ENCODE results near the gene LRRTM2. TPM values are rescaled to one million over a fixed set of nuclear protein-coding genes. Genes with fewer than 3 reads are reported as not detected.

Gene LRRTM2
- total RNA-seq, 1 experiment from 2014 or later = 1.6 TPM

- DNase-seq = no peak
- Histone ChIP-seq H3K27me3 (no peaks in the 10 kb centered on the region), H3K27ac (no peak overlapping the region), H3K9me3 (replicated peaks) (no peaks in the 10 kb centered on the region), H3K4me1 (0 out of 2 replicates have a peak, but pooled peaks cover 7% of the 10 kb centered on the region), H3K4me3 (no peak overlapping the region), H3K36me3 (no peaks in the 10 kb centered on the region)
These were observed 2.2 kb downstream of the LRRTM2 start for GRCh38 chr5:138872841-138873465.

- Histone ChIP-seq H3K27me3 (no peaks in the 10 kb centered on the region), H3K4me1 (0 out of 2 replicates have a peak, but pooled peaks cover 7% of the 10 kb centered on the region), H3K27ac (no peak overlapping the region), H3K4me3 (no peak overlapping the region), H3K9me3 (replicated peaks) (no peaks in the 10 kb centered on the region), H3K36me3 (no peaks in the 10 kb centered on the region)
- DNase-seq = no peak
These were observed 4.5 kb downstream of the LRRTM2 start for GRCh38 chr5:138870611-138871010.

DNA sequence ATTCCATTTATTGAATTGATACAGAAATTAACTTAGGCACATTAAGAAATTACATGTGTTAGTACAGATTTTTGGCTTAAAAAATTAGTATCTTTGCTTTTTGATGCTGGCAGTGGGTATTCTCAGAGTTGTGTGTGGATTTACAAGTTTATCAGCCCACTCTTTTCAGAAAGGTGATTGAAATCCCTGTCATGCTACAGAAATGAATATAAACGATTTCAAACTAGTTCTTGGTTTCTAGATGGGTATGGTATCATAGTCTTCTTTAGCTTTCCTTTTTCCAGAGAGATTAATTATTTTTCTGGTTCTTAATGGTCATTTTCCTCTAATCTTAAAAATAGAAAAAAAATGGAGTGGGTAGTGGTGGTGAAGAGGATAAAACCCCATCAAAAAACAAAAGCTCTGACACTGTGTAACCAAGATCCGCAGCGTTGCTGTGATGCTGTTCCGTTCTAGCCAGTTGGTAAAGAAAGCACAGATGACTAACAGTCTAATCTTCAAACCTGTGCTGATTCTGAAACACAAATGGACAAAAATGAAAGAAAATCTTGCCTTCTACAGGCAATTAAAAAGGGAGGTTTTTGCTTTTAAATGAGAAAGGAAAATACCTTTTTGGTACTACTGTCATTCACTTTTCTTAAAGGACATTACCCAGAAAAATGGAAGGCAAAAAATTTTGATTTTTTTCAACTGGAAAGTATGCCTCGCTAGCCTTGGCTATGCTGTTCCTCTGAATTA, 5.2 kb downstream of the LRRTM2 start:
- DNase-seq = no peak
- Histone ChIP-seq H3K27ac (no peak overlapping the region), H3K4me3 (no peak overlapping the region), H3K27me3 (no peaks in the 10 kb centered on the region), H3K4me1 (0 out of 2 replicates have a peak, but pooled peaks cover 7% of the 10 kb centered on the region), H3K9me3 (replicated peaks) (no peaks in the 10 kb centered on the region), H3K36me3 (no peaks in the 10 kb centered on the region)

GRCh38 chr5:138869038-138869437, 6.1 kb downstream of the LRRTM2 start:
- no peak for DNase-seq
- H3K27me3 ChIP-seq = no peaks in the 10 kb centered on the region
- H3K36me3 ChIP-seq = no peaks in the 10 kb centered on the region; the same call in 1 of the 2 replicates
- H3K27ac ChIP-seq = no peak overlapping the region
- H3K4me1 ChIP-seq = 0 out of 2 replicates have a peak, but pooled peaks cover 7% of the 10 kb centered on the region
- 0 out of 2 replicates have a peak, but pooled peaks cover 2% of the 10 kb centered on the region for H3K9me3 ChIP-seq (replicated peaks)
- H3K4me3 ChIP-seq = no peak overlapping the region

GRCh38 chr5:138867011-138867410, 8.1 kb downstream of the LRRTM2 start:
- Histone ChIP-seq H3K4me1 (0 out of 2 replicates have a peak, but pooled peaks cover 7% of the 10 kb centered on the region), H3K9me3 (replicated peaks) (peaks cover 11% of the 10 kb centered on the region; the same call in 1 of the 2 replicates), H3K27me3 (no peaks in the 10 kb centered on the region), H3K36me3 (peaks cover 10% of the 10 kb centered on the region; the same call in 1 of the 2 replicates), H3K27ac (no peak overlapping the region), H3K4me3 (no peak overlapping the region)
- DNase-seq = no peak

GRCh38 chr5:138853132-138853531, 22.0 kb downstream of the LRRTM2 start:
- Histone ChIP-seq H3K27ac (no peak overlapping the region), H3K27me3 (no peaks in the 10 kb centered on the region), H3K36me3 (no peaks in the 10 kb centered on the region; the same call in 1 of the 2 replicates), H3K4me3 (no peak overlapping the region), H3K4me1 (no peaks in the 10 kb centered on the region), H3K9me3 (replicated peaks) (no peaks in the 10 kb centered on the region)
- no peak for DNase-seq

- H3K4me1 ChIP-seq = no peaks in the 10 kb centered on the region
- H3K36me3 ChIP-seq = no peaks in the 10 kb centered on the region; the same call in 1 of the 2 replicates
- no peak overlapping the region for H3K4me3 ChIP-seq
- H3K27ac ChIP-seq = no peak overlapping the region
- no peaks in the 10 kb centered on the region for H3K9me3 ChIP-seq (replicated peaks)
- H3K27me3 ChIP-seq = no peaks in the 10 kb centered on the region
- no peak for DNase-seq
These were observed 24.2 kb downstream of the LRRTM2 start for GRCh38 chr5:138850865-138851435.

DNA sequence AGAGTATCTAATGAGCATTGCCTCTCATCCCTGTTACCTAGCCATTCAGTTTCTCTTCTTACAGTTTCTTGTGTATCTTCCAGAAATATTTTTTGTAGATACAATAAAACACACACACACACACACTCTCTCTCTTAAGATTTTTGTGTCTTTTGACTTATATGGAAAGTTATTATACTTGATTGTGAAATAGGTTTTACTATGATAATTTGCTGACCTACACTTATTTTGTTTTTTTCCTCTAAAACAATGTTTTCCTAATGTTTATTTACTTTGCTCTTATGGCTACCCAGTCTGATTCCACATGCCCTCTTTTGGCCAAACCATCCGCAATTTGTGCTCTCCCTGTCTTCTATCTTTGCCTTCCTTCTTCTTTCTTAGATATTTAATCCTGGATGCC, 25.3 kb downstream of the LRRTM2 start:
- H3K36me3 ChIP-seq = no peaks in the 10 kb centered on the region
- no peaks in the 10 kb centered on the region for H3K27me3 ChIP-seq
- H3K27ac ChIP-seq = no peak overlapping the region
- H3K4me1 ChIP-seq = no peaks in the 10 kb centered on the region; the same call in 1 of the 2 replicates
- H3K9me3 ChIP-seq (replicated peaks) = no peaks in the 10 kb centered on the region
- H3K4me3 ChIP-seq = no peak overlapping the region
- DNase-seq = no peak

DNA sequence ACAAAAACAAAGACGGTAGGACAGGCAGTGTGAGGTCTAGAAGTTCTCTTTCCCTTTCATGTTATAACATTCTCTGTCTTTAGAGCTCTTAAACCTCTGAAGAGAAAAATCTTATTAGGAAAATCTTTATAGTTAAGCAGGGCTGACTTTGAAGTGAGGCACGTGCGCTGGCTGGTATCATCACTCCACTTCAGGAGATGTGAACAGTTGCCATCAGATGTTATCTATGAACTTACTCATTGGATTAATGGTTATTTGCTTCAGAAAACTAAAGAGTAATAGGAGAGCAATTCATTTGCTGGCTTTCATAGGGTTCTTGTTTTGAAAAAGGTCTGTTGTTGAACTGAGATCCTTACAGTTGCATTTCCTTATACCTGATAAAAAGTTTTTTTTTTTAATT, 25.7 kb downstream of the LRRTM2 start:
- Histone ChIP-seq H3K4me1 (no peaks in the 10 kb centered on the region; the same call in 1 of the 2 replicates), H3K27me3 (no peaks in the 10 kb centered on the region), H3K36me3 (no peaks in the 10 kb centered on the region), H3K27ac (no peak overlapping the region), H3K4me3 (no peak overlapping the region), H3K9me3 (replicated peaks) (no peaks in the 10 kb centered on the region)
- DNase-seq = no peak

- no peaks in the 10 kb centered on the region; the same call in 1 of the 2 replicates for H3K4me1 ChIP-seq
- DNase-seq = no peak
- no peak overlapping the region for H3K27ac ChIP-seq
- no peak overlapping the region for H3K4me3 ChIP-seq
- H3K9me3 ChIP-seq (replicated peaks) = no peaks in the 10 kb centered on the region
- no peaks in the 10 kb centered on the region; the same call in 1 of the 2 replicates for H3K36me3 ChIP-seq
- no peaks in the 10 kb centered on the region for H3K27me3 ChIP-seq
These were observed 30.2 kb downstream of the LRRTM2 start for GRCh38 chr5:138844812-138845513.

DNA sequence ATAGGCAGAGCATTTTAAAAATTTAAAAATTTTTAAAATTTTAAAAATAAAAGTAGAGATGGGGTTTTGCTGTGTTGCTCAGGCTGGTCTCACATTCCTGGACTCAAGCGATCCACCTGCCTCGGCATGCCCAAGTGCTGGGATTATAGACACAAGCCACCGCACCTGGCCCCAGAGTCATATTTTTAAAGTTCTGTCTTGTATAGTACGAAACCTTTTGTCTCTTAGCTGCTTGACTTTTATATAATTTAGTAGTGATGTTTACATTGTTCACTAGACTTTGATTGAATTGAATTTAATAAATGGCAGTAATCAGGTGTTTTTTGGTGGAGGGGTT, 31.0 kb downstream of the LRRTM2 start:
- Histone ChIP-seq H3K27ac (no peak overlapping the region), H3K4me3 (no peak overlapping the region), H3K4me1 (no peaks in the 10 kb centered on the region; the same call in 1 of the 2 replicates), H3K9me3 (replicated peaks) (no peaks in the 10 kb centered on the region), H3K36me3 (no peaks in the 10 kb centered on the region; the same call in 1 of the 2 replicates), H3K27me3 (no peaks in the 10 kb centered on the region)
- no peak for DNase-seq

DNA sequence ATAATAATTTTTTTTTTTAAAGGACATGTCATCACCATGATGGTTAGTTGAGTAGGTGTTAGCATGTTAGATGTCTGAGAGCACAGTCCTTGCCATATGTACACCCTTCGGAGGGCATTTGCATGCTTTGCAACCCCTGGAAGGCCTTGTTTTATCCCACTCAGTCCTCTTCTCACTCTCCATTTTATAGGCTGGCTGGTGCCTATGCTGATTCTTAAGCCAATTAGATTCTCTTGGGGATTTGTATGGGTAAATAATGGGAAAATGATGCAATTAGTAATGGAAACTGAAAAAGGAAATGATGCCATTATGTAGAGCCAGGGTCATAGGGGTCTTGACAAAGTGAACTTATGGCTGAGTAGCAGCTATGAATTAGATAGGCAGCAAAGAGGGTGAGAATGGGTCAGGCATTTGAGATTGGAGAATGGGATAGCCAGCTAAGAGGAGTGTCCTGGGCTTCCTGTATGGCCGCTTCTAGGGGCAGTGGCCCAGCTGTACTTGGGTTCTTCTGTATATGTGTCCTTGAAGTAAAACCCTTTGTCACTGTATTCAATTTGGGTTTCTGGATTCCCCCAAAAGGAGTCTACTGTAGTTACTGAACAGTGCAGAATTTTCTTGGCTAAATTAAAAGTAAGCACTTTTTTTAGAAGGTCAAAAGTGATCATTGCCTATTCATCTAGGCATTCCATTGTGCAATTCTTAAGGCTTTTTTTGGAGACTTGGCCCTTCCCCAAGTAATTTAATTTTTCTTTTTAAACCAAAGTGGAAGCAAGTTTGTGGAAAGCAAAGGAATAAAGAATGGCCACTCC, 31.6 kb downstream of the LRRTM2 start:
- DNase-seq = no peak
- H3K36me3 ChIP-seq = no peaks in the 10 kb centered on the region; the same call in 1 of the 2 replicates
- no peak overlapping the region for H3K27ac ChIP-seq
- H3K4me3 ChIP-seq = no peak overlapping the region
- no peaks in the 10 kb centered on the region for H3K27me3 ChIP-seq
- H3K4me1 ChIP-seq = no peaks in the 10 kb centered on the region; the same call in 1 of the 2 replicates
- no peaks in the 10 kb centered on the region for H3K9me3 ChIP-seq (replicated peaks)

DNA sequence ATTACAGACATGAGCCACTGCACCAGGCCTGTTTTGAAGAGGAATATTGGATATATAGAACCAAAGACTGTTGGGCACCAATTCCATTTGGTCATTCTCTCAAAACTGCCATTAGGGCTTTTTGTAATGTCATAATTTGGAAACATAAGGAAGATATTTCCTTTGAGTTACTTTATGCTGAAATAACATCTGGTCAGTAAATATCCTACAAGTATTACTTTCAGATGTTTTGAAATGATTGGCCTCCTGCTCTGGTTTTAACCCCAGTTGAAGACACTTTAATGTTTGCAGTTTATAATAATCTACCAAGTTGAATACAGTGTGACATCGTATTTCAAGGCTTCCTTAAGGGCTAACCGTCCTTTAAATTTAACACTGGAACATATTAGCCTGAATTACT, 33.6 kb downstream of the LRRTM2 start:
- H3K4me3 ChIP-seq = no peak overlapping the region
- DNase-seq = no peak
- no peaks in the 10 kb centered on the region; the same call in 1 of the 2 replicates for H3K36me3 ChIP-seq
- H3K27me3 ChIP-seq = no peaks in the 10 kb centered on the region
- no peaks in the 10 kb centered on the region for H3K9me3 ChIP-seq (replicated peaks)
- H3K27ac ChIP-seq = no peak overlapping the region
- H3K4me1 ChIP-seq = no peaks in the 10 kb centered on the region; the same call in 1 of the 2 replicates

- Histone ChIP-seq H3K4me3 (no peak overlapping the region), H3K36me3 (no peaks in the 10 kb centered on the region; the same call in 1 of the 2 replicates), H3K4me1 (no peaks in the 10 kb centered on the region; the same call in 1 of the 2 replicates), H3K27me3 (no peaks in the 10 kb centered on the region), H3K27ac (no peak overlapping the region), H3K9me3 (replicated peaks) (no peaks in the 10 kb centered on the region)
- DNase-seq = no peak
These were observed 35.0 kb downstream of the LRRTM2 start for GRCh38 chr5:138840103-138840502.
